Hippocampal formation (tissue), 2 donors: ENCODE results near the gene TPM3.
"Not testable (repeated sequence)": the region's sequence is repeated elsewhere in the genome, so short reads cannot be mapped to it uniquely, and the experiment has no call there.

Source experiments
- DNase-seq, 2 donors: peaks; one replicate each; lab custom pipeline; 2025; lab: John Stamatoyannopoulos, UW

Gene TPM3

GRCh38 chr1:154166207-154166606, 25.7 kb downstream of the TPM3 start:
- no peak for DNase-seq

- no peak for DNase-seq
Observed at GRCh38 chr1:154159554-154159953, 32.3 kb downstream of the TPM3 start.

GRCh38 chr1:154158307-154159125, 33.4 kb downstream of the TPM3 start:
- no peak for DNase-seq

GRCh38 chr1:154157520-154158306, 34.2 kb downstream of the TPM3 start:
- DNase-seq, result no peak

GRCh38 chr1:154155251-154155650, 36.6 kb downstream of the TPM3 start:
- no peak for DNase-seq

GRCh38 chr1:154154534-154155191, 37.2 kb downstream of the TPM3 start, which contains the start of gene NUP210L:
Gene NUP210L (minus strand): TSS chr1:154155073.
- DNase-seq, result no peak

GRCh38 chr1:154154053-154154452, 37.8 kb downstream of the TPM3 start:
- DNase-seq, result no peak

GRCh38 chr1:154151311-154151710, 40.6 kb downstream of the TPM3 start:
- DNase-seq, result no peak

GRCh38 chr1:154148807-154149206, 43.1 kb downstream of the TPM3 start:
- DNase-seq, result no peak

- not testable (repeated sequence) for DNase-seq
Observed at GRCh38 chr1:154147505-154147904, 44.4 kb downstream of the TPM3 start.

GRCh38 chr1:154145986-154146385, 45.9 kb downstream of the TPM3 start:
- DNase-seq, result no peak

GRCh38 chr1:154142358-154142757, 49.5 kb downstream of the TPM3 start:
- no peak for DNase-seq

- DNase-seq, result no peak
Observed at GRCh38 chr1:154141240-154141639, 50.7 kb downstream of the TPM3 start.

- no peak for DNase-seq
Observed at GRCh38 chr1:154137888-154138287, 54.0 kb downstream of the TPM3 start.

GRCh38 chr1:154133256-154133655, 58.6 kb downstream of the TPM3 start:
- DNase-seq, result no peak

GRCh38 chr1:154129391-154129970, 62.4 kb downstream of the TPM3 start:
- no peak for DNase-seq

GRCh38 chr1:154123205-154123604, 68.7 kb downstream of the TPM3 start:
- DNase-seq, result not testable (repeated sequence)

- no peak for DNase-seq
Observed at GRCh38 chr1:154117642-154118041, 74.3 kb downstream of the TPM3 start.

- DNase-seq, result no peak
Observed at GRCh38 chr1:154115180-154115579, 76.7 kb downstream of the TPM3 start.
